Subcutaneous adipose tissue (tissue), 4 donors: ENCODE data around the gene FSCN2. TPM values are rescaled to one million over a fixed set of nuclear protein-coding genes. Genes with fewer than 3 reads are reported as not detected.

Experiments
- CTCF ChIP-seq: fragments of 450-650 bp; IDR thresholded peaks from one replicate; pipeline ENCODE4 v1.5.1; 2016; ENCODE audit warnings: low read depth, mild to moderate bottlenecking, control low read depth, antibody characterized with exemption, moderate library complexity
- total RNA-seq, 4 donors: library from RNA; depleted of rRNA; stranded (reverse); fragments of >200 nt; gene quantifications; one replicate each; pipeline ENCODE4 v1.1.0, GENCODE V29; 2016

Gene FSCN2
- total RNA-seq, 4 donors from 2014 or later, result 0.88 to 1.0 TPM; not detected in 2

GRCh38 chr17:81550830-81551457 is 22.8 kb downstream of the FSCN2 start:
- TF ChIP-seq CTCF, result no peak

GRCh38 chr17:81551458-81552243 is 23.5 kb downstream of the FSCN2 start:
- no peak for TF ChIP-seq CTCF

- TF ChIP-seq CTCF, result no peak
These were observed 24.3 kb downstream of the FSCN2 start, which contains the start of gene FAAP100 for GRCh38 chr17:81552244-81553017. Gene FAAP100 (minus strand): TSS chr17:81552353. CDS start chr17:81552330, 23 bp downstream.

GRCh38 chr17:81553018-81553615 is 24.9 kb downstream of the FSCN2 start:
- no peak for TF ChIP-seq CTCF

- TF ChIP-seq CTCF, result no peak
These were observed 25.5 kb downstream of the FSCN2 start for GRCh38 chr17:81553616-81554181.

- TF ChIP-seq CTCF, result no peak
These were observed 28.1 kb downstream of the FSCN2 start for GRCh38 chr17:81556175-81556691.
